ENCODE results near the gene SYVN1. TPM values are rescaled to one million over a fixed set of nuclear protein-coding genes. Genes with fewer than 3 reads are reported as not detected.

Gene SYVN1
- polyA plus RNA-seq, 1 experiment = 33.4 TPM

- TF ChIP-seq CTCF (IDR thresholded peaks at IDR 0.05; ENCODE audit: insufficient read depth, low read depth, low read length) = no peak
- no peak for DNase-seq (ENCODE audit: low read depth)
- ChIA-PET CTCF (no interaction called here), POLR2A (no interaction called here)
- Histone ChIP-seq H3K36me3 (ENCODE audit: control insufficient read depth, insufficient read depth, low read length) (no peaks in the 10 kb centered on the region), H3K4me3 (ENCODE audit: low read depth, low read length) (no peak overlapping the region), H3K27me3 (ENCODE audit: control insufficient read depth, insufficient read depth, low read length) (no peaks in the 10 kb centered on the region)
Observed at GRCh38 chr11:65167656-65168055, 33.3 kb upstream of the SYVN1 start.

GRCh38 chr11:65166893-65167292, 32.6 kb upstream of the SYVN1 start:
- H3K27me3 ChIP-seq (ENCODE audit: control insufficient read depth, insufficient read depth, low read length) = no peaks in the 10 kb centered on the region
- ChIA-PET POLR2A (no interaction called here), CTCF (no interaction called here)
- no peaks in the 10 kb centered on the region for H3K36me3 ChIP-seq (ENCODE audit: control insufficient read depth, insufficient read depth, low read length)
- H3K4me3 ChIP-seq (ENCODE audit: low read depth, low read length) = no peak overlapping the region
- TF ChIP-seq CTCF (IDR thresholded peaks at IDR 0.05; ENCODE audit: insufficient read depth, low read depth, low read length) = no peak
- no peak for DNase-seq (ENCODE audit: low read depth)

GRCh38 chr11:65165410-65166317, 31.3 kb upstream of the SYVN1 start:
- no peak for DNase-seq (ENCODE audit: low read depth)
- CTCF ChIA-PET = no interaction called here
- POLR2A ChIA-PET = no interaction called here
- Histone ChIP-seq H3K4me3 (ENCODE audit: low read depth, low read length) (no peak overlapping the region), H3K27me3 (ENCODE audit: control insufficient read depth, insufficient read depth, low read length) (0 out of 2 replicates have a peak, but pooled peaks cover under 1% of the 10 kb centered on the region), H3K36me3 (ENCODE audit: control insufficient read depth, insufficient read depth, low read length) (no peaks in the 10 kb centered on the region)
- no peak for TF ChIP-seq CTCF (IDR thresholded peaks at IDR 0.05; ENCODE audit: insufficient read depth, low read depth, low read length)

- H3K4me3 ChIP-seq (ENCODE audit: low read depth, low read length) = no peak overlapping the region
- DNase-seq (ENCODE audit: low read depth) = no peak
- H3K27me3 ChIP-seq (ENCODE audit: control insufficient read depth, insufficient read depth, low read length) = peaks cover 4% of the 10 kb centered on the region; the same call in 1 of the 2 replicates
- no peaks in the 10 kb centered on the region for H3K36me3 ChIP-seq (ENCODE audit: control insufficient read depth, insufficient read depth, low read length)
- ChIA-PET CTCF (no interaction called here), POLR2A (no interaction called here)
- no peak for TF ChIP-seq CTCF (IDR thresholded peaks at IDR 0.05; ENCODE audit: insufficient read depth, low read depth, low read length)
Observed at GRCh38 chr11:65163684-65164083, 29.4 kb upstream of the SYVN1 start.

GRCh38 chr11:65160643-65161042, 26.3 kb upstream of the SYVN1 start:
- CTCF ChIA-PET = no interaction called here
- Histone ChIP-seq H3K4me3 (ENCODE audit: low read depth, low read length) (no peak overlapping the region), H3K36me3 (ENCODE audit: control insufficient read depth, insufficient read depth, low read length) (no peaks in the 10 kb centered on the region), H3K27me3 (ENCODE audit: control insufficient read depth, insufficient read depth, low read length) (peaks cover 4% of the 10 kb centered on the region; the same call in 1 of the 2 replicates)
- no peak for TF ChIP-seq CTCF (IDR thresholded peaks at IDR 0.05; ENCODE audit: insufficient read depth, low read depth, low read length)
- POLR2A ChIA-PET = no interaction called here
- no peak for DNase-seq (ENCODE audit: low read depth)

All from BJ (cell line).